D721Med (cell line): ENCODE measurements around the gene SNRNP25.
"Not testable (repeated sequence)": the region's sequence is repeated elsewhere in the genome, so short reads cannot be mapped to it uniquely, and the experiment has no call there.

ENCODE experiments used
- DNase-seq: peaks from one replicate; pipeline ENCODE4 v3.0.0; 2011; ENCODE audit warnings: low spot score; ENCODE audit not compliant: insufficient read length
- FAIRE-seq: peaks from 2 replicates; lab custom pipeline; 2011; peaks lifted over from hg19 to GRCh38; lab: Jason Lieb, UNC
- TF ChIP-seq, protein P1 (sequence below): IDR thresholded peaks from 2 replicates; pipeline ENCODE4 v1.5.1; 2012; ENCODE audit warnings: mild to moderate bottlenecking, control low read depth; ENCODE audit not compliant: insufficient read depth; ENCODE audit errors: missing control alignments

The SNRNP25 gene

GRCh38 chr16:45454-45853 is 8.2 kb upstream of the SNRNP25 start:
- DNase-seq (no peak), FAIRE-seq (no peak)
- TF ChIP-seq, protein P1, sequence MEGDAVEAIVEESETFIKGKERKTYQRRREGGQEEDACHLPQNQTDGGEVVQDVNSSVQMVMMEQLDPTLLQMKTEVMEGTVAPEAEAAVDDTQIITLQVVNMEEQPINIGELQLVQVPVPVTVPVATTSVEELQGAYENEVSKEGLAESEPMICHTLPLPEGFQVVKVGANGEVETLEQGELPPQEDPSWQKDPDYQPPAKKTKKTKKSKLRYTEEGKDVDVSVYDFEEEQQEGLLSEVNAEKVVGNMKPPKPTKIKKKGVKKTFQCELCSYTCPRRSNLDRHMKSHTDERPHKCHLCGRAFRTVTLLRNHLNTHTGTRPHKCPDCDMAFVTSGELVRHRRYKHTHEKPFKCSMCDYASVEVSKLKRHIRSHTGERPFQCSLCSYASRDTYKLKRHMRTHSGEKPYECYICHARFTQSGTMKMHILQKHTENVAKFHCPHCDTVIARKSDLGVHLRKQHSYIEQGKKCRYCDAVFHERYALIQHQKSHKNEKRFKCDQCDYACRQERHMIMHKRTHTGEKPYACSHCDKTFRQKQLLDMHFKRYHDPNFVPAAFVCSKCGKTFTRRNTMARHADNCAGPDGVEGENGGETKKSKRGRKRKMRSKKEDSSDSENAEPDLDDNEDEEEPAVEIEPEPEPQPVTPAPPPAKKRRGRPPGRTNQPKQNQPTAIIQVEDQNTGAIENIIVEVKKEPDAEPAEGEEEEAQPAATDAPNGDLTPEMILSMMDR, result no peak

DNA sequence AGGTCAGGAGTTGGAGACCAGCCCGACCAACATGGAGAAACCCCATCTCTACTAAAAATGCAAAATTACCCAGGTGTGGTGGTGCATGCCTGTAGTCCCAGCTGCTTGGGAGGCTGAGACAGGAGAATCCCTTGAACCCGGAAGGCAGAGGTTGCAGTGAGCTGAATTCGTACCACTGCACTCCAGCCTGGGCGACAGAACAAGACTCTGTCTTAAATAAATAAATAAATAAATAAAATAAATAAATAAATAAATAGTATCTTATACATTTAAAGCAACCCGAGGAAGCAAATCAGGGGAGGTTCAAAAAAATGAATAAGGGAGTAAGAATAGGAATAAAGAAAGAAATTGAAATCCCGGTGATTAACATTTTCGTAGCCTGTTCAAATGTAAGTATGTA is 7.1 kb upstream of the SNRNP25 start:
- FAIRE-seq, DNase-seq: not testable (repeated sequence)

DNA sequence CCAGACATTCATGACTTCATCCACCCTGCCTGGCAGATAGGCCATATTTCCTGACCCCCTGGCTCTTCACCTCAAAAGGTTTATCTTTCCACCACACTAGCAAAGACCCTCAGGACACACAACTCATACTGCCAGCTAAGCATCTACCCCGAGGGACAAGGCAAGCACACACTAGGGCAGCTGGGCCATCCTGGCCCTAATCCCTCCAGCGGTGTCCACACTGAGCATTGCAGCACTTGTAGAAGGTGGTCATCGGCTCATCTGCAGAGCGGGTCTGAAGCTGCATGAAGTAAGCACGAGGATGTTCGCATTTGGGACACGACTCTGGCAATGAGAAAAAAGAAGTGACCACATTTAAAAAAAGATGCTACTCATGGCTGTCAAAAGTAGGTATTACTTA is 6.4 kb upstream of the SNRNP25 start:
- TF ChIP-seq, protein P1, result no peak
- no peak for FAIRE-seq

GRCh38 chr16:50769-51591 is 2.6 kb upstream of the SNRNP25 start:
- TF ChIP-seq, protein P1, result no peak
- no peak for FAIRE-seq
- no peak for DNase-seq

More for the DNA sequence above, 6.4 kb upstream of the SNRNP25 start:
- DNase-seq, result no peak

GRCh38 chr16:54237-54581 is 581 bp downstream of the SNRNP25 start:
- TF ChIP-seq, protein P1, result no peak
- FAIRE-seq (no peak), DNase-seq (no peak)

GRCh38 chr16:55571-56136 is 2.0 kb downstream of the SNRNP25 start:
- DNase-seq (no peak), FAIRE-seq (no peak)
- TF ChIP-seq, protein P1, result no peak

DNA sequence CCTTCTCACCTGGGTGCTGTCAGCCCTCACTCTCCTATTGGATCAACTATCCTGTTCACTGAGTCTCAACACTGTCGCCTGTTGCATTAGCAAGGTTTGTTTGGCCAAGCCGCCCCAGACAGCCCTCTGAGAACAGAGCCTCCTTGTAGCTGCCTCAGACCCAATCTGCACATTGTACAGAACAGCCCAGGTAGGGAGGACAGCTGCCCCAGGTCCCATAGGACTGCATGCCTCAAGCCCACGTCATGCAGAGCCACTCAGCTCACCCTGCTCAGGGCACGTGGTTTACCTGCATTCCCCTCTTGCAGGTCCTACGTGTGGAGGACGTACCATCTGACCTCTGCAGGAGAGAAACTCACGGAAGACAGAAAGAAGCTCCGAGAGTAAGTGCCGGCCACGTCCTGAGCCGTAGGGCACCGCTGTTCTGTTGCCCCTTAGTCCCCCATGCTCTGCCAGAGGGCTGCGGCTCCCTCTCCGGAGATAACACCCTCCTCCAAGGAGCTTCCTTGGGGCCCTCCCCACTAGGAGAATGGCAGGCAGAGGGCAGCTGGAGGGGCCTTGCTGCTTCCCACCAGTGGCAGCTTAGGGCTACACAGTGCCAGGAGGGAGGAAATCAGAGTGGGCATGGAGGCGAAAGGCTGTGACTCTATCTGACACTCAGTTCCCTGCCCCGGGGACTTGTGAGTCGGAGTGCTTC is 2.8 kb downstream of the SNRNP25 start:
- no peak for FAIRE-seq
- DNase-seq, result no peak
- TF ChIP-seq, protein P1, result no peak
